ENCODE measurements around the gene GPR89A. TPM values are rescaled to one million over a fixed set of nuclear protein-coding genes. Genes with fewer than 3 reads are reported as not detected.
"Not testable (repeated sequence)": the region's sequence is repeated elsewhere in the genome, so short reads cannot be mapped to it uniquely, and the experiment has no call there.

GPR89A gene
- total and polyA plus RNA-seq, 2 of the 8 experiments (the other 6 are each of a cell fraction or from before 2014, with no cell fraction given) = 26.8 to 46.6 TPM

GRCh38 chr1:145641886-145642285 lies 34.1 kb downstream of the GPR89A start:
- DNase-seq (ENCODE audit: low read depth in 1 of 2, low spot score in 2 of 2); H4K8ac ChIP-seq (ENCODE audit: extremely low read depth, insufficient read depth, low read length); H2BK20ac ChIP-seq (ENCODE audit: low read length); H3K4me2 ChIP-seq (ENCODE audit: insufficient read depth in 1 of 2, low read depth in 2 of 2, low read length in 2 of 2); H2AK5ac ChIP-seq (ENCODE audit: low read depth, low read length); FAIRE-seq; H3K4ac ChIP-seq (replicated peaks; ENCODE audit: insufficient read length, low read depth, low read length); H3K9me3 ChIP-seq (ENCODE audit: insufficient read depth in 2 of 2, low read depth in 1 of 2, low read length in 1 of 2); H3K79me2 ChIP-seq (ENCODE audit: control insufficient read depth in 1 of 2, insufficient read depth in 2 of 2, low read length in 2 of 2); CTCF ChIA-PET (ENCODE audit: partially characterized antibody); H3K9ac ChIP-seq (replicated peaks in 1 of 4; ENCODE audit: extremely low read depth in 1 of 4, low read depth in 3 of 4, low read length in 3 of 4); H3K79me1 ChIP-seq (ENCODE audit: low read depth, low read length); H3K27me3 ChIP-seq (replicated peaks in 1 of 4; ENCODE audit: control insufficient read depth in 3 of 4, extremely low read depth in 1 of 4, insufficient read depth in 3 of 4, low read length in 3 of 4); H2BK15ac ChIP-seq (ENCODE audit: low read length); H3K23me2 ChIP-seq (ENCODE audit: low read depth, low read length); H4K5ac ChIP-seq (ENCODE audit: insufficient read length, low read depth, low read length); H3K4me3 ChIP-seq (ENCODE audit: extremely low read depth in 1 of 4, insufficient read depth in 2 of 4, low read depth in 3 of 4, low read length in 4 of 4); H3K18ac ChIP-seq (ENCODE audit: extremely low read depth, low read length); H3K23ac ChIP-seq (ENCODE audit: insufficient read length); H2BK120ac ChIP-seq (replicated peaks; ENCODE audit: low read depth, low read length); H3K4me1 ChIP-seq (replicated peaks in 1 of 4; ENCODE audit: control insufficient read depth in 3 of 4, insufficient read depth in 4 of 4, low read length in 3 of 4); POLR2A ChIA-PET (ENCODE audit: partially characterized antibody); H4K20me1 ChIP-seq (replicated peaks in 1 of 2; ENCODE audit: control insufficient read depth in 1 of 2, insufficient read depth in 2 of 2, low read length in 2 of 2); H2BK5ac ChIP-seq (ENCODE audit: low read depth, low read length); H3K14ac ChIP-seq (ENCODE audit: insufficient read length); H3K56ac ChIP-seq (replicated peaks; ENCODE audit: insufficient read length, low read depth, low read length); H2AFZ ChIP-seq (ENCODE audit: low read length); H2BK12ac ChIP-seq (ENCODE audit: low read depth, low read length); H3K36me3 ChIP-seq (ENCODE audit: control insufficient read depth in 2 of 4, insufficient read depth in 4 of 4, low read length in 3 of 4); H3K27ac ChIP-seq (ENCODE audit: low read depth, low read length); H4K91ac ChIP-seq (replicated peaks; ENCODE audit: insufficient read length, low read length): not testable (repeated sequence)
- WGBS, 2 experiments (ENCODE audit: extremely low coverage in 1 of 2, insufficient coverage in 1 of 2, insufficient read length in 1 of 2, insufficient replicate concordance in 2 of 2, low coverage in 1 of 2, low lambda C conversion rate in 2 of 2, missing lambda C conversion rate in 1 of 2) = 82% methylated on average over 1 of the region's 2 CpGs; no CpG with 5 or more reads in 1 of the 2 experiments

GRCh38 chr1:145643990-145644389 lies 36.2 kb downstream of the GPR89A start:
- H3K23me2 ChIP-seq (ENCODE audit: low read depth, low read length); H3K14ac ChIP-seq (ENCODE audit: insufficient read length); H4K20me1 ChIP-seq (replicated peaks in 1 of 2; ENCODE audit: control insufficient read depth in 1 of 2, insufficient read depth in 2 of 2, low read length in 2 of 2); H3K4ac ChIP-seq (replicated peaks; ENCODE audit: insufficient read length, low read depth, low read length); H3K27me3 ChIP-seq (replicated peaks in 1 of 4; ENCODE audit: control insufficient read depth in 3 of 4, extremely low read depth in 1 of 4, insufficient read depth in 3 of 4, low read length in 3 of 4); FAIRE-seq; H3K4me1 ChIP-seq (replicated peaks in 1 of 4; ENCODE audit: control insufficient read depth in 3 of 4, insufficient read depth in 4 of 4, low read length in 3 of 4); H3K9me3 ChIP-seq (ENCODE audit: insufficient read depth in 2 of 2, low read depth in 1 of 2, low read length in 1 of 2); H3K27ac ChIP-seq (ENCODE audit: low read depth, low read length); H4K91ac ChIP-seq (replicated peaks; ENCODE audit: insufficient read length, low read length); H2AFZ ChIP-seq (ENCODE audit: low read length); H2BK20ac ChIP-seq (ENCODE audit: low read length); H3K79me2 ChIP-seq (ENCODE audit: control insufficient read depth in 1 of 2, insufficient read depth in 2 of 2, low read length in 2 of 2); H3K56ac ChIP-seq (replicated peaks; ENCODE audit: insufficient read length, low read depth, low read length); H4K8ac ChIP-seq (ENCODE audit: extremely low read depth, insufficient read depth, low read length); POLR2A ChIA-PET (ENCODE audit: partially characterized antibody); H2BK5ac ChIP-seq (ENCODE audit: low read depth, low read length); H2BK120ac ChIP-seq (replicated peaks; ENCODE audit: low read depth, low read length); H4K5ac ChIP-seq (ENCODE audit: insufficient read length, low read depth, low read length); H3K4me3 ChIP-seq (ENCODE audit: extremely low read depth in 1 of 4, insufficient read depth in 2 of 4, low read depth in 3 of 4, low read length in 4 of 4); H3K79me1 ChIP-seq (ENCODE audit: low read depth, low read length); H2BK12ac ChIP-seq (ENCODE audit: low read depth, low read length); H3K23ac ChIP-seq (ENCODE audit: insufficient read length); H3K36me3 ChIP-seq (ENCODE audit: control insufficient read depth in 2 of 4, insufficient read depth in 4 of 4, low read length in 3 of 4); H3K18ac ChIP-seq (ENCODE audit: extremely low read depth, low read length); H2BK15ac ChIP-seq (ENCODE audit: low read length); DNase-seq (ENCODE audit: low read depth in 1 of 2, low spot score in 2 of 2); H3K4me2 ChIP-seq (ENCODE audit: insufficient read depth in 1 of 2, low read depth in 2 of 2, low read length in 2 of 2); H3K9ac ChIP-seq (replicated peaks in 1 of 4; ENCODE audit: extremely low read depth in 1 of 4, low read depth in 3 of 4, low read length in 3 of 4); H2AK5ac ChIP-seq (ENCODE audit: low read depth, low read length); CTCF ChIA-PET (ENCODE audit: partially characterized antibody): not testable (repeated sequence)
- WGBS, 2 experiments (ENCODE audit: extremely low coverage in 1 of 2, insufficient coverage in 1 of 2, insufficient read length in 1 of 2, insufficient replicate concordance in 2 of 2, low coverage in 1 of 2, low lambda C conversion rate in 2 of 2, missing lambda C conversion rate in 1 of 2) = no CpG with 5 or more reads among the region's 1 CpG

Measured in H1 (cell line).